HG02884 (cell line): ENCODE results near the gene AGBL2.
"Not testable (repeated sequence)": the region's sequence is repeated elsewhere in the genome, so short reads cannot be mapped to it uniquely, and the experiment has no call there.

Experiments
- ATAC-seq: cut with Tn5 transposase; IDR thresholded peaks from one replicate; pipeline ENCODE4 v1.9.1; 2021; ENCODE audit warnings: mild to moderate bottlenecking, moderate library complexity; ENCODE audit not compliant: unreplicated experiment

Gene AGBL2

DNA sequence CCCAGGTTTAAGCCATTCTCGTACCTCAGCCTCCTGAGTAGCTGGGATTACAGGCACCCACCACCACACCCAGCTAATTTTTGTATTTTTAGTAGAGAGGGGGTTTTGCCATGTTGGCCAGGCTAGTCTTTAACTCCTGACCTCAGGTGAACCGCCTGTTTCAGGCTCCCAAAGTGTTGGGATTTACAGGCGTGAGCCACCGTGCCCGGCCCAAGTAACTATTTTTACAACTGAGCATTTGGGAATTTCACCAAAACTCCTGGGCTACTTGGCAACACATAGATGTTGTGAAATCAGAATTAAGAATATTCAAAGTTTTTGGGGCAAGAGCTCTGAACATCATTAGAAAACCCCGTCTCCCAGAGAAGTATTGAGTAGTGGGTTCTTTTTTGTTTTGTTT lies 74.7 kb downstream of the AGBL2 start:
- ATAC-seq, result not testable (repeated sequence)

DNA sequence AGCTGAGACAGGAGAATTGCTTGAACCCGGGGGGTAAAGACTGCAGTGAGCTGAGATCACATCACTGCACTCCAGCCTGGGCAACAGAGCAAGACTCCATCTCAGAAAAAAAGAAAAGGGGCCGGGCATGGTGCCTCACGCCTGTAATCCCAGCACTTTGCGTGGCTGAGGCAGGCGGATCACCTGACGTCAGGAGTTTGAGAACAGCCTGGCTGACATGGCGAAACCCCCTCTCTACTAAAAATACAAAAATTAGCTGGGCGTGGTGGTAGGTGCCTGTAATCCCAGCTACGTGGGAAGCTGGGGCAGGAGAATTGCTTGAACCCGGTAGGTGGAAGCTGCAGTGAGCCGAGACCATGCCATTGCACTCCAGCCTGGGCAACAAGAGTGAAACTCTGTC lies 78.8 kb downstream of the AGBL2 start:
- ATAC-seq, result not testable (repeated sequence)

DNA sequence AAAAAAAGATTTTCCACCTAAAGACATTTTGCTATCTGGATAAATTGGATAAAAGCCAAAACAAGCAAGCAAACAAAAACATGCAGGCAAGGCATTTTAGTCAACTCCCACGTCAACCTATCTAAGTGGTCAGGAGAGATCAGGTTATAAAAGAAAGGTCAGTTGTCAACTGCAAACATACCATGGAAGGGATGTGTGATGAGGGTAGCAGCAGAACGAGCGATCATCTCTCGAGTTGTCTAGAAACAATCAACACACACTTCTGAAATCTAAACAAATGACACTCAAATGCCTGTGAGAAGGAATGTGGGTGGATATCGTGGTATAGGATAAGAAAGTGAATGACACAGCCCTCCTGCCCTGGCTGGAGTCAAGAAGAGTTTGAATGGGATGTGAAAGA lies 83.7 kb downstream of the AGBL2 start:
- ATAC-seq, result no peak

DNA sequence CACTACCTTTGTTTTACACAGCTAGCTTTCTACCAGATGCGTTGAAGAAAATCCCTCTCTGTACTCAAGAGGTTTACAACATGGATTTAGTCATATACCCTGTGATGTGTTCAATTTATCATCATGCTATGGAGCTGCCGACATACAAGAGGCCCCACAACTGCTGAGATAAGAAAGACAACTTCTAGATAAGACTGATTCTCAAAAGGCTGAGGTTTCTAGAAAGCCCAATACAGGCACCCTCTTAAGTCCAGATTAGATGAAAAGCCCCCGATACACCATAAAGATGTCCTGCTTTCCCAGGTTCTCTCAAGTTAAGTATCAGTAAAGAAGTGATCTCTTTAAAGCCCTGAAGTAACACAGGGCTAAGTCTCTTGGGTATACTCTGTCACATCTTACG lies 87.1 kb downstream of the AGBL2 start:
- no peak for ATAC-seq

DNA sequence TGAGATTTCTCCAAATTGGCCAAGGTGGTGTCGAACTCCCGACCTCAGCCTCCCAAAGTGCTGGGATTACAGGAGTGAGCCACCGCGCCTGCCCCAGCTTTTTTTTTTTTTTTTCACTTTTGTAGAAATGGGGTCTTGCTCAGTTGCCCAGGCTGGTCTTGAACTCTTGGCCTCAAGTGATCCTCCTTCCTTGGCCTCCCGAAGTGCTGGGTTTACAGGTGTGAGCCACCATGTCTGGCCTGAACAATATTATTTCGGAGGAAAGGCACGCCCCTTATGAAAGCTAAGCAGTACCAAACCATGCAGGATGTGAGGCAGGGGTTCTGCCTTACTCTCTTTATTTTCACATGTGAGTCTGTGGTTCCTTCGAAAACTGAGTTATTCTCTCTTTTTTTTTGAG lies 88.9 kb downstream of the AGBL2 start:
- no peak for ATAC-seq

DNA sequence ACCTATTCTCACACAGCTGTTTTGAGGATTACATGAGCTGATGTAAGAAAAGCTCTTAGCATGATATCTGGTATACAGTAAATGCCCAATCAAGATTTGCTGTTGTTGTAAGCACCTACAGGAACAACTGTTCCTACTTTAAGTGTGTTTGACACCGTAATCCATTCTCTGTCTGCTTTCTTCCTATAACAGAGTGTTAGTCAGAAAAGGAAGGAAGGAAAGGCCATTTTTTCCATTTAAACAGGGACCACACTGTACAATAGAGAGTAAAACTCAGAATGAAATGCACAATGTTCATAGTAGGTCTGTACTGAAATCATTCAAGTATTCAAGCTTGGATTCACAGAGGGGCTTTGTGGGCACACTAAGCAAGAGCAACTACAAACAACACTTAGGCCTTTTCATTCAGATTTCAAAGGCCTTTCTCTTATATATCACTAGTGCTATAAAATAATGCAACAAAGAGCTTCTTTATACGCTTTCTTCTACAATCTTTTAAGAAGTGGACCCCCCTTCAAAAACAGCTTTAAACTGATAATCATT lies 94.3 kb downstream of the AGBL2 start:
- no peak for ATAC-seq

DNA sequence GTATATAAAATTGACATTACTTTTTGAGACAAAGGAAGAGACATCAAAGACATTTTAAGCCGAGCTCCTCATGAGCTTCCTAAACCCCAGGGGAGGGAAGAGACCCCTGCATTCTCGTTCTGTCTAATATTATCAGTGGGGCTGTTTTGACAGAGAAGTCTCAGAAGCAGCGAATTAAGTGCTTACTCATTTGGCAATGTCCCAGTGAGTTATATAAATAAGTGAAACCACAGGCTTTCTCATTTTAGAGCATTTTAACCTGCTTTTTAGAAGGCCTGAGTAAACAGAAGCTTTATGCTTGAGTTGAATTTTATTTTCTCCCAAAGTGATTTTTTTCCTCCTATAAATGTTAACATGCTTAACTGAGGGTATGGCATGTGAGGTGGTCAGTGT lies 97.8 kb downstream of the AGBL2 start:
- no peak for ATAC-seq

DNA sequence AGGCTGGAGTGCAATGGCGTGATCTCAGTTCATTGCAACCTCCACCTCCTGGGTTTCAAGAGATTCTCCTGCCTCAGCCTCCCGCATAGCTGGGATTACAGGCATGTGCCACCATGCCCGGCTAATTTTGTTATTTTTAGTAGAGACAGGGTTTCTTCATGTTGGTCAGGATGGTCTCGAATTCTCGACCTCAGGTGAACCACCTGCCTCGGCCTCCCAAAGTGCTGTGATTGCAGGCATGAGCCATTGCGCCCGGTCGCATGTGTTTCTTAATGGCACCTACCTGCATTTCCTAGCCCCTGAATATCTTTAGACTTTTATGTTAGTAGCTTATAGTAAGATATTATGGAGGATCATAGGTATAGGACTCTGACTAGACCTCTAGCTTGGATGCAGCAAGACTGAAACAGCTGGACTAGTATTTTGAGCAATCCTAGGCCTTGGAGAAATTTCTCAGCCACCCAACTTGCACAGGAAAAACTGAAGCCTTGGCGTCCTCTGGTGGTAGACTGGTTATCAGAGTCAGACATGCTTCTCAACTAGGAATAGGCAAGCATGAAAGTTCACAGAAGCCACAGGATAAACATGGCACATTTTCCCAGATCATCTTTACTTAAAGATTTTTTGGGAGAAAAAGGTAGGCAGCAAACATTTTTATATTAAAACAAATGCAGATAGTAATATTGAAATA lies 98.3 kb downstream of the AGBL2 start:
- ATAC-seq, result no peak

DNA sequence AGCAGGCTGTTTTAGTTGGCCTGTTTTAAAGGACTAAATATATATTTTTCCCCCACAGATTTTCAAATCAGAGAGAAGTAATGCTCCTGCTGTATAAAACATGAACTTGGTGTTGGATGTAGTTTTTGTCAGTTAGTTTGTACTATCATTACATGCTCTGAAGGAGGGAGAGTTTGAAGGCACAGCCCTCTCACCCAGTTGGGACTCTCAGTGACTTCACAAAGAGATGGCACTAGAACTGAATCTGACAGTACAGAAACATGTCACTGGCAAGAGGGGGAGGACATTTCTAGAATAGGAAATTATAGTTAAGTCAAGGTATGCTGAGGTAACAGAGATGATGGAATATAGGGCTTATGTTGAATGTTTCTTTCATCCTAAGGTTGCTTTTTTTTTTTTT lies 99.9 kb downstream of the AGBL2 start:
- no peak for ATAC-seq

DNA sequence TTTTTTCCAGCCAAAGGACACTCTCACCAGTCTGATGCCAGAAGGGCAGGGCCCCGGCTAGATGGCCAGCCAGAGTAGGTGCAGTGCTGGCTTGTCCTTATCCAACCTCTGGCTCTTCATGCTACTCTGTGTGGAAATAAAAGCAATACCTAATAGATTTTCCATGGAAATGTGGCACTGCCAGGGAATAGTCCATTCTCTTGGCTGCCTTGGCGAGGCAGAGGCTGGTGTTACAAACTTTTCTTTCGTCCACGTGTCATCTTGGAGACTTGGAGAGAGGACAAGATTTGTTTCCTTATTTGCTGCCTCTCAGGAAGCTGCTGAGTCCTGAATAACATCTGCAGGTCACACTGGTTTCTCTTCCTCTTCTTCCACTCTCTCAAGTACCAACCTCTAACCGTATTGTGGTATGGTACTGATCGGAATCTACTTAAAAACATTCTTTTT lies 103.8 kb downstream of the AGBL2 start:
- ATAC-seq, result peak; percentile 87

DNA sequence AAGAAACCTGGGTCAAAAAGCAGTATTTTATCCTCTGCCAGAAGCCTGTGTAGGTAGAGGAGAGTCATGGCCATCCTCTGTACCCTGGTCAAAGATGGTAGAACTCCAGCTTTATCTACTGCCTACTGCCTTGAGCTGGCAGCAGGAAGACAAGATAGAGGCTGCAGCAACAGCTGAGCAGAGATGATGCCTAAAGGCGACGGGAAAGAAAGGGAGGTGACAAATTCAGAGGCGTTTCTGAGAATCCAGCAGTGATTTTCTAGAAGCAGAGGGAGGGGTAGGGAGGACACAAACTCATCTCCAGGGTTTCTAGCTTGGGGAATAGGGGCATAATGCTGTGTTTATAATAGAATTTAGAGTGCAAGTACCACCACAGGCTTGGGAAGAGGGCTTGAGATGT lies 105.5 kb downstream of the AGBL2 start:
- no peak for ATAC-seq
